SK-N-SH treated with all-trans-retinoic acid at 6 μM for 48 hours (cell line): ENCODE data around the gene GSTO2.

Source experiments
- ARNTL ChIP-seq: fragments of 450-650 bp; formaldehyde crosslinking; IDR thresholded peaks from 2 replicates; pipeline ENCODE4 v1.5.0; 2020; ENCODE audit warnings: low read depth, mild to moderate bottlenecking, moderate library complexity, borderline replicate concordance
- BACH2 ChIP-seq: fragments of 250-450 bp; sonication (Bioruptor Pico); IDR thresholded peaks from 2 replicates; pipeline ENCODE4 v1.9.0; 2021; ENCODE audit warnings: mild to moderate bottlenecking, borderline replicate concordance
- CREB5 ChIP-seq: fragments of 250-450 bp; sonication (Bioruptor Pico); IDR thresholded peaks from 2 replicates; pipeline ENCODE4 v1.5.1; 2020; ENCODE audit warnings: low read depth, mild to moderate bottlenecking, moderate library complexity
- OSR1 ChIP-seq: fragments of 250-450 bp; sonication (Bioruptor Pico); IDR thresholded peaks from 2 replicates; pipeline ENCODE4 v1.8.0; 2022; ENCODE audit warnings: moderate library complexity, mild to moderate bottlenecking, inconsistent platforms
- POU6F1 ChIP-seq: fragments of 250-450 bp; sonication (Bioruptor Pico); IDR thresholded peaks from 2 replicates; pipeline ENCODE4 v1.8.0; 2021; ENCODE audit warnings: low read depth, mild to moderate bottlenecking, moderate library complexity, borderline replicate concordance
- PPARA ChIP-seq: fragments of 250-450 bp; sonication (Bioruptor Pico); IDR thresholded peaks from 2 replicates; pipeline ENCODE4 v1.5.0; 2020; ENCODE audit warnings: mild to moderate bottlenecking, borderline replicate concordance
- RARB ChIP-seq: fragments of 250-450 bp; sonication (Bioruptor Pico); IDR thresholded peaks from 2 replicates; pipeline ENCODE4 v1.8.0; 2021; ENCODE audit warnings: mild to moderate bottlenecking, moderate library complexity
- ZC3H10 ChIP-seq: fragments of 250-450 bp; sonication (Bioruptor Pico); IDR thresholded peaks from 2 replicates; pipeline ENCODE4 v1.5.1; 2021; ENCODE audit warnings: mild to moderate bottlenecking, moderate library complexity
- ZFP30 ChIP-seq: fragments of 450-650 bp; formaldehyde crosslinking; IDR thresholded peaks from 2 replicates; pipeline ENCODE4 v1.5.0; 2022; ENCODE audit warnings: mild to moderate bottlenecking, moderate library complexity
- ZNF565 ChIP-seq: fragments of 450-650 bp; formaldehyde crosslinking; conservative IDR thresholded peaks from 2 replicates; pipeline ENCODE4 v1.5.0; 2020; ENCODE audit warnings: low read depth, mild to moderate bottlenecking, moderate library complexity
- ZNF70 ChIP-seq: fragments of 450-650 bp; formaldehyde crosslinking; IDR thresholded peaks from 2 replicates; pipeline ENCODE4 v1.5.0; 2020; ENCODE audit warnings: mild to moderate bottlenecking, moderate library complexity
- ZNF8 ChIP-seq: fragments of 450-650 bp; formaldehyde crosslinking; IDR thresholded peaks from 2 replicates; pipeline ENCODE4 v1.5.0; 2020; ENCODE audit warnings: mild to moderate bottlenecking, moderate library complexity
- TF ChIP-seq, protein P1 (sequence below): fragments of 250-450 bp; sonication (Bioruptor Pico); IDR thresholded peaks from 2 replicates; pipeline ENCODE4 v1.8.0; 2020; ENCODE audit warnings: mild to moderate bottlenecking, moderate library complexity, borderline replicate concordance
- TF ChIP-seq, protein P2 (sequence below): fragments of 250-450 bp; sonication (Bioruptor Pico); IDR thresholded peaks from 2 replicates; pipeline ENCODE4 v1.5.0; 2020; ENCODE audit warnings: mild to moderate bottlenecking, moderate library complexity

GRCh38 chr10:104329735-104330134 lies 60.8 kb downstream of the GSTO2 start:
- TF ChIP-seq ZNF8 (CRISPR knock-in tag): no peak
- no peak for TF ChIP-seq RARB (CRISPR knock-in tag)
- TF ChIP-seq CREB5 (CRISPR knock-in tag): no peak
- TF ChIP-seq ZNF70 (CRISPR knock-in tag): no peak
- no peak for TF ChIP-seq ZNF565 (CRISPR knock-in tag)
- TF ChIP-seq, protein P1, sequence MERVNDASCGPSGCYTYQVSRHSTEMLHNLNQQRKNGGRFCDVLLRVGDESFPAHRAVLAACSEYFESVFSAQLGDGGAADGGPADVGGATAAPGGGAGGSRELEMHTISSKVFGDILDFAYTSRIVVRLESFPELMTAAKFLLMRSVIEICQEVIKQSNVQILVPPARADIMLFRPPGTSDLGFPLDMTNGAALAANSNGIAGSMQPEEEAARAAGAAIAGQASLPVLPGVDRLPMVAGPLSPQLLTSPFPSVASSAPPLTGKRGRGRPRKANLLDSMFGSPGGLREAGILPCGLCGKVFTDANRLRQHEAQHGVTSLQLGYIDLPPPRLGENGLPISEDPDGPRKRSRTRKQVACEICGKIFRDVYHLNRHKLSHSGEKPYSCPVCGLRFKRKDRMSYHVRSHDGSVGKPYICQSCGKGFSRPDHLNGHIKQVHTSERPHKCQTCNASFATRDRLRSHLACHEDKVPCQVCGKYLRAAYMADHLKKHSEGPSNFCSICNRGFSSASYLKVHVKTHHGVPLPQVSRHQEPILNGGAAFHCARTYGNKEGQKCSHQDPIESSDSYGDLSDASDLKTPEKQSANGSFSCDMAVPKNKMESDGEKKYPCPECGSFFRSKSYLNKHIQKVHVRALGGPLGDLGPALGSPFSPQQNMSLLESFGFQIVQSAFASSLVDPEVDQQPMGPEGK: no peak
- no peak for TF ChIP-seq OSR1
- no peak for TF ChIP-seq ARNTL
- no peak for TF ChIP-seq ZC3H10
- no peak for TF ChIP-seq POU6F1 (CRISPR knock-in tag)
- no peak for TF ChIP-seq ZFP30
- TF ChIP-seq PPARA (CRISPR knock-in tag): no peak
- TF ChIP-seq, protein P2, sequence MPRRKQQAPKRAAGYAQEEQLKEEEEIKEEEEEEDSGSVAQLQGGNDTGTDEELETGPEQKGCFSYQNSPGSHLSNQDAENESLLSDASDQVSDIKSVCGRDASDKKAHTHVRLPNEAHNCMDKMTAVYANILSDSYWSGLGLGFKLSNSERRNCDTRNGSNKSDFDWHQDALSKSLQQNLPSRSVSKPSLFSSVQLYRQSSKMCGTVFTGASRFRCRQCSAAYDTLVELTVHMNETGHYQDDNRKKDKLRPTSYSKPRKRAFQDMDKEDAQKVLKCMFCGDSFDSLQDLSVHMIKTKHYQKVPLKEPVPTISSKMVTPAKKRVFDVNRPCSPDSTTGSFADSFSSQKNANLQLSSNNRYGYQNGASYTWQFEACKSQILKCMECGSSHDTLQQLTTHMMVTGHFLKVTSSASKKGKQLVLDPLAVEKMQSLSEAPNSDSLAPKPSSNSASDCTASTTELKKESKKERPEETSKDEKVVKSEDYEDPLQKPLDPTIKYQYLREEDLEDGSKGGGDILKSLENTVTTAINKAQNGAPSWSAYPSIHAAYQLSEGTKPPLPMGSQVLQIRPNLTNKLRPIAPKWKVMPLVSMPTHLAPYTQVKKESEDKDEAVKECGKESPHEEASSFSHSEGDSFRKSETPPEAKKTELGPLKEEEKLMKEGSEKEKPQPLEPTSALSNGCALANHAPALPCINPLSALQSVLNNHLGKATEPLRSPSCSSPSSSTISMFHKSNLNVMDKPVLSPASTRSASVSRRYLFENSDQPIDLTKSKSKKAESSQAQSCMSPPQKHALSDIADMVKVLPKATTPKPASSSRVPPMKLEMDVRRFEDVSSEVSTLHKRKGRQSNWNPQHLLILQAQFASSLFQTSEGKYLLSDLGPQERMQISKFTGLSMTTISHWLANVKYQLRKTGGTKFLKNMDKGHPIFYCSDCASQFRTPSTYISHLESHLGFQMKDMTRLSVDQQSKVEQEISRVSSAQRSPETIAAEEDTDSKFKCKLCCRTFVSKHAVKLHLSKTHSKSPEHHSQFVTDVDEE (CRISPR knock-in tag): no peak
- TF ChIP-seq BACH2 (CRISPR knock-in tag): no peak
